ENCODE measurements around the gene ABL1.

DNA sequence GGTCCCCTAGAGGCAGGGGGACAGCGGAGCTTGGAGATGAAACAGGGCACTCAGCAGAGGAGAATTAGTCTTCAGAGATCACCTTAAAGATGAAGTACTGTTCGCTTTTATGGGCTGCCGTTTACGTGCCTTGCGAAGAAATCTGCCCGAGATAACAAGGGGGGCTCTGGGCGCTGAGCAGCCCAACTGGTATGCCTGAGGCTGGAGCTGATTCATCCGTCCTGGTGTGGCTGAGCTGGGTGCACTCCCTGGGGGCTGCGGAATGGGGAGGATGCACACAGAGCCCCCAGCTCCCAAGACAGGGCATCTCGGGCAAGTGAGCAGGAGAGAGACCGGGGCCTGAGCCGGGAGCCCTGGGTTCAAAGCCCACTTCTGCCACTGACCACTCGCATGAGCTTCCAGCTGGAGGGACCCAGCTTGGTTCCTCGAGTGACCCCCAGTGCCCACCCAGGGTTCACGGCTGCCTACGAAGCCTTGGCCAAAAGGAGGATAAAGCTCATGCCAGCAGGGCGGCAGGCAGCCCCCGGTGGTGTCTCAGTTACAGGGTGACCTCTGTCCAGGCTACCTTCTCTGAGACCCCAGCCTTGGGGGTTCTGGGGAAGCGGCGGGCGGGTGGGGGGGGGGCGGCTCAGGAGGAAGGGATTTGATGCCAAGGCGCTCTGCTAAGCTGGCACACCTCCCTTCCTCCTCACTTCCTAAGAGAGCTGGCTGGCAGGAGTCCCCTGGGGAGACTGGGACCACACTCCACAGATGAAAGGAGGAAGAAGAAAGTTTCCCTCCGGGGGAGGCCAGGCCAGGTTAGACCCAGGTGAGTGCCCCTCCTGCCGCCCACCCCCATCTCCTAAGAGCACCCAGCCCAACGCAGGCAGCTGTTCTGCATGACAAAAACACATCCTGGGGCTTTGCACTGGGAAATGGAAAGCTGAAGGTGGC, 98.3 kb downstream of the ABL1 start:
- TF ChIP-seq, protein P1, sequence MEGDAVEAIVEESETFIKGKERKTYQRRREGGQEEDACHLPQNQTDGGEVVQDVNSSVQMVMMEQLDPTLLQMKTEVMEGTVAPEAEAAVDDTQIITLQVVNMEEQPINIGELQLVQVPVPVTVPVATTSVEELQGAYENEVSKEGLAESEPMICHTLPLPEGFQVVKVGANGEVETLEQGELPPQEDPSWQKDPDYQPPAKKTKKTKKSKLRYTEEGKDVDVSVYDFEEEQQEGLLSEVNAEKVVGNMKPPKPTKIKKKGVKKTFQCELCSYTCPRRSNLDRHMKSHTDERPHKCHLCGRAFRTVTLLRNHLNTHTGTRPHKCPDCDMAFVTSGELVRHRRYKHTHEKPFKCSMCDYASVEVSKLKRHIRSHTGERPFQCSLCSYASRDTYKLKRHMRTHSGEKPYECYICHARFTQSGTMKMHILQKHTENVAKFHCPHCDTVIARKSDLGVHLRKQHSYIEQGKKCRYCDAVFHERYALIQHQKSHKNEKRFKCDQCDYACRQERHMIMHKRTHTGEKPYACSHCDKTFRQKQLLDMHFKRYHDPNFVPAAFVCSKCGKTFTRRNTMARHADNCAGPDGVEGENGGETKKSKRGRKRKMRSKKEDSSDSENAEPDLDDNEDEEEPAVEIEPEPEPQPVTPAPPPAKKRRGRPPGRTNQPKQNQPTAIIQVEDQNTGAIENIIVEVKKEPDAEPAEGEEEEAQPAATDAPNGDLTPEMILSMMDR (IDR thresholded peaks at IDR 0.05), result no peak
- TF ChIP-seq POLR2AphosphoS5 (IDR thresholded peaks at IDR 0.05) (no peak), POLR2A (IDR thresholded peaks at IDR 0.05) (no peak)

All from suprapubic skin (tissue), 4 donors.